H9 (cell line): ENCODE measurements around the gene OR5H15. TPM values are rescaled to one million over a fixed set of nuclear protein-coding genes. Genes with fewer than 3 reads are reported as not detected.
A peak's percentile ranks its signal among the peaks of the same experiment; 100 is the strongest.
"Not testable (repeated sequence)": the region's sequence is repeated elsewhere in the genome, so short reads cannot be mapped to it uniquely, and the experiment has no call there.

ENCODE experiments used
- DNase-seq: peaks from one replicate; pipeline ENCODE4 v3.0.0-alpha.2; 2017
- H2AFZ ChIP-seq: one replicate; pipeline ENCODE4 v1.6.1; 2013; ENCODE audit warnings: mild to moderate bottlenecking, low read length, control low read depth, moderate library complexity
- H2AK5ac ChIP-seq: 2 replicates; pipeline ENCODE4 v1.6.1; 2013; ENCODE audit warnings: low read length, control low read depth, mixed read lengths; ENCODE audit not compliant: insufficient read length
- H2BK120ac ChIP-seq: one replicate; pipeline ENCODE4 v1.6.1; 2013; ENCODE audit warnings: low read depth, mild to moderate bottlenecking, low read length, control low read depth, inconsistent platforms; ENCODE audit not compliant: poor library complexity, severe bottlenecking
- H2BK12ac ChIP-seq: 2 replicates; pipeline ENCODE4 v1.6.1; 2013; ENCODE audit warnings: low read length, control low read depth, mixed read lengths, low read depth; ENCODE audit not compliant: insufficient read length
- H2BK15ac ChIP-seq: 2 replicates; pipeline ENCODE4 v1.6.1; 2013; ENCODE audit warnings: low read depth, low read length, control low read depth
- H2BK20ac ChIP-seq: one replicate; pipeline ENCODE4 v1.6.1; 2013; ENCODE audit warnings: low read depth, mild to moderate bottlenecking, low read length, control low read depth, inconsistent platforms; ENCODE audit not compliant: poor library complexity, severe bottlenecking
- H2BK5ac ChIP-seq: 2 replicates; pipeline ENCODE4 v1.6.1; 2013; ENCODE audit warnings: low read length, control low read depth, mixed read lengths; ENCODE audit not compliant: insufficient read length
- H3K14ac ChIP-seq: 2 replicates; pipeline ENCODE4 v1.6.1; 2013; ENCODE audit warnings: low read length, control low read depth; ENCODE audit not compliant: insufficient read depth
- H3K18ac ChIP-seq: 2 replicates; pipeline ENCODE4 v1.6.1; 2013; ENCODE audit warnings: low read depth, mild to moderate bottlenecking, mixed read lengths, low read length, control low read depth; ENCODE audit not compliant: insufficient read length
- H3K23ac ChIP-seq: 2 replicates; pipeline ENCODE4 v1.6.1; 2013; ENCODE audit warnings: low read length, control low read depth, mixed read lengths, low read depth; ENCODE audit not compliant: insufficient read length
- H3K23me2 ChIP-seq: 2 replicates; pipeline ENCODE4 v1.6.1; 2013; ENCODE audit warnings: low read depth, mild to moderate bottlenecking, mixed read lengths, low read length, control low read depth; ENCODE audit not compliant: insufficient read length, poor library complexity, severe bottlenecking
- H3K27ac ChIP-seq: 2 replicates; pipeline ENCODE4 v1.5.1; 2013; ENCODE audit warnings: low read length, control low read depth, mixed read lengths, low read depth; ENCODE audit not compliant: insufficient read length
- H3K27me3 ChIP-seq: 2 replicates; pipeline ENCODE4 v1.6.1; 2013; ENCODE audit warnings: low read length, control low read depth, inconsistent platforms; ENCODE audit not compliant: insufficient read depth
- H3K4ac ChIP-seq: 2 replicates; pipeline ENCODE4 v1.6.1; 2013; ENCODE audit warnings: low read depth, mild to moderate bottlenecking, control low read depth, inconsistent platforms, low read length, moderate library complexity
- H3K4me1 ChIP-seq: 2 replicates; pipeline ENCODE4 v1.6.1; 2013; ENCODE audit warnings: low read length, control low read depth, inconsistent platforms; ENCODE audit not compliant: insufficient read depth
- H3K4me2 ChIP-seq: 2 replicates; pipeline ENCODE4 v1.6.1; 2013; ENCODE audit warnings: low read length, control low read depth, mixed read lengths; ENCODE audit not compliant: insufficient read length, insufficient read depth
- H3K56ac ChIP-seq: 2 replicates; pipeline ENCODE4 v1.6.1; 2013; ENCODE audit warnings: low read depth, mild to moderate bottlenecking, mixed read lengths, low read length, control low read depth; ENCODE audit not compliant: insufficient read length
- H3K79me1 ChIP-seq: 2 replicates; pipeline ENCODE4 v1.6.1; 2013; ENCODE audit warnings: low read depth, mild to moderate bottlenecking, moderate library complexity, low read length, control low read depth, inconsistent platforms; ENCODE audit not compliant: insufficient read depth, poor library complexity, severe bottlenecking
- H3K79me2 ChIP-seq: 2 replicates; pipeline ENCODE4 v1.6.1; 2013; ENCODE audit warnings: low read length, control low read depth, inconsistent platforms; ENCODE audit not compliant: insufficient read depth
- H3K9ac ChIP-seq: 2 replicates; pipeline ENCODE4 v1.6.1; 2013; ENCODE audit warnings: low read length, control low read depth, mixed read lengths; ENCODE audit not compliant: insufficient read length; ENCODE audit errors: extremely low read depth
- H3K9me3 ChIP-seq: one replicate; pipeline ENCODE4 v1.6.1; 2013; ENCODE audit warnings: low read depth, low read length, inconsistent platforms; ENCODE audit not compliant: control insufficient read depth
- H3T11ph ChIP-seq: one replicate; pipeline ENCODE4 v1.6.1; 2013; ENCODE audit warnings: mild to moderate bottlenecking, low read length, control low read depth, inconsistent platforms
- H4K20me1 ChIP-seq: one replicate; pipeline ENCODE4 v1.6.1; 2013; ENCODE audit not compliant: control insufficient read depth, insufficient read length, insufficient read depth
- H4K5ac ChIP-seq: 2 replicates; pipeline ENCODE4 v1.6.1; 2013; ENCODE audit warnings: low read depth, mild to moderate bottlenecking, mixed read lengths, low read length, control low read depth; ENCODE audit not compliant: insufficient read length
- H4K8ac ChIP-seq: replicated peaks from 2 replicates; pipeline ENCODE4 v1.6.1; 2013; ENCODE audit warnings: low read length, control low read depth, mixed read lengths, low read depth; ENCODE audit not compliant: insufficient read length
- H4K91ac ChIP-seq: 2 replicates; pipeline ENCODE4 v1.6.1; 2013; ENCODE audit warnings: low read depth, mild to moderate bottlenecking, moderate library complexity, mixed read lengths, low read length, control low read depth; ENCODE audit not compliant: insufficient read length
- H3K27ac Mint-ChIP-seq, 3 experiments: 2 replicates in 2 of 3; 3 replicates in 1 of 3; pipeline ENCODE4 v1.8.0; 2020 to 2021; ENCODE audit warnings: mixed read lengths in 3 of 3, mild to moderate bottlenecking in 1 of 3, moderate library complexity in 1 of 3
- H3K27me3 Mint-ChIP-seq: 2 replicates; pipeline ENCODE4 v1.8.0; 2021; ENCODE audit warnings: low read depth, mild to moderate bottlenecking, moderate library complexity, mixed read lengths
- H3K36me3 Mint-ChIP-seq, 3 experiments: 2 replicates in 2 of 3; 3 replicates in 1 of 3; pipeline ENCODE4 v1.8.0; 2020 to 2021; ENCODE audit warnings: low read depth in 3 of 3, mixed read lengths in 3 of 3; ENCODE audit not compliant: insufficient read depth in 1 of 3
- H3K4me1 Mint-ChIP-seq, 2 experiments: 2 replicates each; pipeline ENCODE4 v1.8.0; 2020; ENCODE audit warnings: mixed read lengths in 2 of 2
- H3K4me3 Mint-ChIP-seq, 2 experiments: 2 replicates in 1 of 2; 3 replicates in 1 of 2; pipeline ENCODE4 v1.8.0; 2020 to 2021; ENCODE audit warnings: mild to moderate bottlenecking in 2 of 2, mixed read lengths in 2 of 2, moderate library complexity in 1 of 2
- H3K9me3 Mint-ChIP-seq, 2 experiments: 2 replicates in 1 of 2; 3 replicates in 1 of 2; pipeline ENCODE4 v1.8.0; 2020; ENCODE audit warnings: mild to moderate bottlenecking in 2 of 2, mixed read lengths in 2 of 2, moderate library complexity in 1 of 2
- CTCF ChIP-seq: fragments of 200-600 bp; sonication (generic); conservative IDR thresholded peaks from 3 replicates; pipeline ENCODE4 v1.8.0; 2021; ENCODE audit warnings: antibody characterized with exemption, mild to moderate bottlenecking
- WGBS: extraction: QIAGEN DNeasy Blood & Tissue Kit; methylation state at CpG from one replicate; pipeline ENCODE4 v1.1.7; 2013; ENCODE audit warnings: missing lambda C conversion rate, low lambda C conversion rate, mixed read lengths; ENCODE audit not compliant: insufficient read length; ENCODE audit errors: extremely low coverage; 5-methylcytosine and 5-hydroxymethylcytosine counted together
- total RNA-seq: library from RNA; stranded (reverse); gene quantifications from 2 replicates; pipeline ENCODE4 v1.2.1, GENCODE V29; 2021

Gene OR5H15
- total RNA-seq, 1 experiment from 2014 or later = not detected

GRCh38 chr3:98188545-98188944 lies 22.0 kb downstream of the OR5H15 start:
- no peak overlapping the region for H2AK5ac ChIP-seq
- Mint-ChIP-seq H3K4me3 (no peak overlapping the region), H3K27ac (peak overlapping the region in 1 of 3 experiments; percentile 85; a peak in 1 of 7 replicates), H3K27me3 (no peaks in the 10 kb centered on the region), H3K36me3 (peaks cover 14 to 21% (median 15%) of the 10 kb centered on the region in 3 experiments; a peak in 6 of 7 replicates), H3K9me3 (peaks cover 12 to 22% of the 10 kb centered on the region in 2 experiments; a peak in 4 of 5 replicates), H3K4me1 (peaks cover 11 to 31% of the 10 kb centered on the region in 2 experiments)
- no peak overlapping the region for H3K4me2 ChIP-seq
- no peak overlapping the region for H2BK12ac ChIP-seq
- no peak overlapping the region for H3K4ac ChIP-seq
- no peak overlapping the region for H3K27ac ChIP-seq
- H4K91ac ChIP-seq = no peak overlapping the region
- H3K14ac ChIP-seq = no peak overlapping the region
- H3K79me2 ChIP-seq = no peaks in the 10 kb centered on the region
- H3K9ac ChIP-seq = no peak overlapping the region
- H3T11ph ChIP-seq = no peak overlapping the region
- no CpG with 5 or more reads among the region's 3 CpGs for WGBS
- H2BK5ac ChIP-seq = no peak overlapping the region
- no peaks in the 10 kb centered on the region for H3K79me1 ChIP-seq
- no peak overlapping the region for H2BK20ac ChIP-seq
- peak; percentile 18 for DNase-seq
- H3K9me3 ChIP-seq = no peaks in the 10 kb centered on the region
- peak; percentile 61 for TF ChIP-seq CTCF
- no peaks in the 10 kb centered on the region for H3K23me2 ChIP-seq
- no peak overlapping the region for H3K23ac ChIP-seq
- no peak overlapping the region for H2BK120ac ChIP-seq
- no peak overlapping the region for H4K5ac ChIP-seq
- no peaks in the 10 kb centered on the region for H3K27me3 ChIP-seq
- no peak overlapping the region for H4K8ac ChIP-seq
- no peak overlapping the region for H3K56ac ChIP-seq
- no peak overlapping the region for H2BK15ac ChIP-seq
- no peak overlapping the region for H3K18ac ChIP-seq
- no peak overlapping the region for H2AFZ ChIP-seq
- H3K4me1 ChIP-seq = no peaks in the 10 kb centered on the region
- no peaks in the 10 kb centered on the region for H4K20me1 ChIP-seq

- not testable (repeated sequence) for H3K9ac ChIP-seq, H3K9me3 ChIP-seq, H3K4me1 ChIP-seq, H3K4me2 ChIP-seq, H2AFZ ChIP-seq, H4K8ac ChIP-seq, H3K79me1 ChIP-seq, H2BK12ac ChIP-seq, H4K91ac ChIP-seq, H2BK120ac ChIP-seq, H3K27ac Mint-ChIP-seq, H3K18ac ChIP-seq, H2BK15ac ChIP-seq, DNase-seq, H3K56ac ChIP-seq, H3K27me3 ChIP-seq, H3K23ac ChIP-seq, H3K79me2 ChIP-seq, H3K14ac ChIP-seq, H2AK5ac ChIP-seq, H3K23me2 ChIP-seq, H3K27me3 Mint-ChIP-seq, H3K4me3 Mint-ChIP-seq, H3T11ph ChIP-seq, H3K27ac ChIP-seq, H4K5ac ChIP-seq, H3K4ac ChIP-seq, H4K20me1 ChIP-seq, H2BK20ac ChIP-seq, H2BK5ac ChIP-seq
- Mint-ChIP-seq H3K4me1 (peaks cover 5 to 19% of the 10 kb centered on the region in 2 experiments), H3K36me3 (peaks cover 14 to 21% (median 15%) of the 10 kb centered on the region in 3 experiments; a peak in 6 of 7 replicates), H3K9me3 (peaks cover 12 to 22% of the 10 kb centered on the region in 2 experiments; a peak in 4 of 5 replicates)
These were observed 24.4 kb downstream of the OR5H15 start for GRCh38 chr3:98190911-98191310.
